Measurements from ENCODE around the gene TTC7B.

Gene TTC7B

DNA sequence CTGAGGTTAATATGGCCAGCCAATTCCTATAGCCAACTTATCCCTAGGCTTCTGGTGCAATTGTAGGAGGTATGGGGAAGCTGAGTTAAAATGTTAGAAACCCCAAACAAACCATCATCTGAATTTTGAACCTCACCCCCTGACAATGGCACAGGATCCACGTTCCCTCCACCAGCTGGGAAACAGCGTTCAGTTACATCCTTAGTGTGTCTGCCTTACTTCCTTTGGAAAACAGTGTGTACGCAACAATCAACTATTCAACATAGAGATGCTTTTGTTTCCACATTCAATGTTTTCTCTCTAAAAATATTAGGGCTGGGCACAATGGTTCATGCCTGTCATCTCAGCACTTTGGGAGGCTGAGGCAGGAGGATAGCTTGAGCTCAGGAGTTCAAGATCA lies 203.4 kb downstream of the TTC7B start:
- DNase-seq = no peak

DNA sequence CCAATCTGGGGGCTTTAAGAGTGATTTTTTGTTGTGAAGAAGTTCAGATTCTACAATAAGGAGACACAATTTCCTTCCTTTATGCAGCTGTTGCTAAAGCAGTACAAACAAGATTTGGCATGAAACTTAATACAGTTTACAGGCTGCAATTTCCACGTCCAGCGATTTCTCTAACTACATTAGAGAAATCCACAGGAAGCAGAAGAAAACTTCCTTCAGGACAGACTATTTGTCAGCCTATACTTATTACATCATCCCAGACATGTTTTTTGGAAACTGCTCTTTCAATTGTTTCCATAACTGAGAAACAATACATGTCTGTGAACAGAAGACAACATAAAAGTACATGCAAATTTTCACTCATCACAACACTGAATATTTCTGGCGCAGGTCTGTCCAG lies 204.3 kb downstream of the TTC7B start:
- DNase-seq = no peak

DNA sequence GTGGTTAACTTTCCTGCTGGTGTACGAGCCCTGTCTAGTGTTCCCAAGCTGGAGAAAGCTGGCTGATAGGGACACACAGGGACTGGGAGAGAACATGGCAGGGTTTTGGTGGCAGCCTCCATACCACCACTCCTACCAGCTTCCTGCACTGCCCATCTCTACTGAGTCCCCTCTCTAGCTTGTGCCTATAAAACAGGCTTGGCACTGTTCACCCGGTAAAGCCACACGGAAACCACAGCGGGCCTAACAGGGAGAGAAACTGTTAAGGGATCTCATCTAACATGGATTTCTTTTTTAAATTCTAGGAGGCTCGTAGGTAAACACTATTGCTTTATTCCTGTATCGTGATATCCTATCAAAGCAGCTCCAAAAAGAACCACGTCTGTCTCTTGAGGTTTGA lies 204.7 kb downstream of the TTC7B start:
- DNase-seq = no peak

- DNase-seq = no peak
These were observed 205.7 kb downstream of the TTC7B start for GRCh38 chr14:90610346-90611040.

GRCh38 chr14:90609376-90609775 lies 206.9 kb downstream of the TTC7B start:
- DNase-seq = no peak

DNA sequence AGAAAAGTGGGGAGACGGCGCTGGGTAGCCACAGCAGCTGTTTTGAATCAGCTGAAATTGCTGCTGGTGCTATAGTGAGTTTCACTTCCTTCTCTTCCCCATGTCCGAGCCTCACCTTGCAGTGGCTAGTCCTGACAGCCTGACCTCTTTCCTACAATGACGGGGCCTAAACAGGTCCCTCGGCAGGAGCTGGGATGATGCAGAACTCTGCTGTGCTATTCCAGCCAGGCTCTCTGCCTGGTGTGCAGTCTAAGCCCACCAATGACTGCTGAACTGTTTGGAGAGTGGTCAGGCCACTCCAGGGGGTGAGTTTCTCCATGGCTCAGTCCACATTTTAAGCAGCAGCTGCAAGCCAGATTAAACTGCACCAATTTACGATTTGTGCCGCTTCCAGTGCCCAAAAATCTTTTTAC lies 207.3 kb downstream of the TTC7B start:
- no peak for DNase-seq

DNA sequence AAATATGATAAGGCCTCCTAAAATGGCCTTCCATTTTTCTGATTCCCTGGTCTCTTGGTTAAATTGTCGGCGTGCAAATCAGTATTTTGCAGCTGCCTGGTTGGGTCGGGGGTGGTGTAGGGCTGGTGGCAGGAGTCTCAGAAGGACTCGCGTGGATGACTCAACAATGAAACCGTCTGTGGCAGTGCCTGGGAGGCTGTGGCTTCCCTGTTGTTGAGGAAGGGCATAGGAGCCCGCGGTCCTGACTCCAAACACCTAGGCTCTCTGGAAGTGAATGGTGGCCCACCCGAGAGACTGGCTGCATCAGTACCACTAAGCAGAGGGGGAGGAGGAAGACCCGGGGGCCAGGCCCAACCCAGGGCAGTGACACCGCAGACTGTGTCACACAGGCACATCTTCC lies 207.9 kb downstream of the TTC7B start:
- no peak for DNase-seq

GRCh38 chr14:90607141-90607540 lies 209.1 kb downstream of the TTC7B start:
- DNase-seq = no peak

GRCh38 chr14:90606434-90606833 lies 209.8 kb downstream of the TTC7B start:
- no peak for DNase-seq

GRCh38 chr14:90605430-90605829 lies 210.8 kb downstream of the TTC7B start:
- no peak for DNase-seq

GRCh38 chr14:90604356-90604755 lies 211.9 kb downstream of the TTC7B start:
- no peak for DNase-seq

GRCh38 chr14:90603841-90604240 lies 212.4 kb downstream of the TTC7B start:
- DNase-seq = no peak

DNA sequence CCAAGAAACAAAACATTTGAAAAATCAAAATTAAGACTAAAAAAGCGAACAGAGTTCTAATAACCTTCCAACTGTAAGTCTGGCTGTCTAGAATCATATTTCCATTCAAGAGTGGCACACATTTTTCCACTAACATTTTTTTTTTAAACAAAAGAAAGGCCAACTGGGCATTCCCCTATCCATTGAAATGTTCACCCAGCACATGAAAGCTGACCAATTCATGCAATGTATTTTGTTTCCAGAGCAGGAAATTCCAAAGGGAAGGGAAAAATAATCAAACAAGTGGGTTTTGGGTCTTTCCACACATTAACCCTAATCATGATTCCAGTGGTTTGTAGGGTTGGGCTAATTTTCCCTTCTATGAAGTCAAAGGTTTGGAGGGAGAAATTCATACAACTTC lies 212.9 kb downstream of the TTC7B start:
- no peak for DNase-seq

DNA sequence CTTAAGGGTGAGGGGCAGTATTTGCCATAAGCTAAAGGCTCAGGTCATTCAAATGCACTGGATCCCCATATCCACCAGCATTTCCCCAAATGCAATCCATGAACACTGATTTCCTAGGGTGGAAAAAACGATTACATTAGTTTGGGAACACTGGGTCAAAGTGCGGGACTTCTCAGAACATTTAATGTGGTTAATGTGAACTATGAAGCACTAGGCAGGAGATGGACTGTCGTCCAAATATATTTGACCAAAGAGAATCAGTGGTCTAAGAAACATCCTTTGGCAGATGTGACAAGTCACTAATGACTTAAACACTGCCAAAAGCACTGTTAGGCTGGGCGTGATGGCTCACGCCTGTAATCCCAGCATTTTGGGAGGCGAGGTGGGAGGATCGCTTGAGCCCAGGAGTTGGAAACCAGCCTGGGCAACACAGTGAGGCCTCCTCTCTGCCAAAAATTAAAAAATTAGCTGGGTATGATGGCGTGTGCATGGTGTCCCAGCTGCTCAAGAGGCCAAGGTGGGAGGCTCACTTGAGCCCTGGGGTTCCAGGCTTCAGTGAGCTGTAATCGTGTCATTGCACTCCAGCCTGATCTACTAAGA lies 214.0 kb downstream of the TTC7B start:
- no peak for DNase-seq

- no peak for DNase-seq
These were observed 214.7 kb downstream of the TTC7B start for GRCh38 chr14:90601563-90601962.

DNA sequence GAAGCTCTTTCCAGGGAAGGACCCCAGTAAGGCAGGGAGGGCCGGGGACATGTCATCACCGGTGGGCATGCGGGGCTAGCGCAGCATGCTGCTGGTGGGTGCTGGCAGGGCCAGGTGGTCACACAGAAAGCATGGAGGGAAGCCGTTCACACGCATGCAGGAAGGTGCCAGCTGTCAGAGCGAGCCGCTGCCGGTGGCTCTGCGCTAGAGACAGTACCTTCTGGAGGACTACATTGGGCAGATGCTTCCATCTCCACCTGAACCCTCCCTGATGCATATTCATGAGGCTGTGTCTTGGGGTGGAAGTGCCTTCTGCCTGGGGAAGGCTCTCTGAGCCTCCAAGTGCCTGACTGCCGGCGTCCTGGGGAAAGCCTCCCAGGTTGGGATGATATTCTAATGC lies 215.6 kb downstream of the TTC7B start:
- peak; percentile 58 for DNase-seq

- no peak for DNase-seq
These were observed 216.3 kb downstream of the TTC7B start for GRCh38 chr14:90599748-90600507.

- DNase-seq = no peak
These were observed 216.9 kb downstream of the TTC7B start for GRCh38 chr14:90599339-90599738.

DNA sequence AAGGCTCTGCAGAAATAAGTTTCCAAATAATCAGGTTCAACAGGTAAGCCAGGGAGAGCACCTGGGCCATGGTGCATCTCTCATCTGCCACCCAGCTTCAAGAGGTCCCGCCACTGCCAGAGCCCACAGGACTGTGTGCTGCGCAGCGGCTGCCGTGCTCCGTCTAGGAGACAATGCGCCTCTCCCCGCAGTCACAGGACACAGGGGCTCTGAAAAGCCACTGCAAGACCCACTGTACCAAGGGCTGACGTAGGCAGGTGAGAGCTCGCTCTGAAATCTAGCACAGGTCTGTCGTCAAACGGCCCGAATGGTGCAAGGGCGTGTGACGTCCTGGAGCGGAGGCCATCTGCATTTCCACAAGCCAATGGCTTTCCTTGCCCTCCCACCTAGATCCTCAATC lies 218.3 kb downstream of the TTC7B start:
- no peak for DNase-seq

DNA sequence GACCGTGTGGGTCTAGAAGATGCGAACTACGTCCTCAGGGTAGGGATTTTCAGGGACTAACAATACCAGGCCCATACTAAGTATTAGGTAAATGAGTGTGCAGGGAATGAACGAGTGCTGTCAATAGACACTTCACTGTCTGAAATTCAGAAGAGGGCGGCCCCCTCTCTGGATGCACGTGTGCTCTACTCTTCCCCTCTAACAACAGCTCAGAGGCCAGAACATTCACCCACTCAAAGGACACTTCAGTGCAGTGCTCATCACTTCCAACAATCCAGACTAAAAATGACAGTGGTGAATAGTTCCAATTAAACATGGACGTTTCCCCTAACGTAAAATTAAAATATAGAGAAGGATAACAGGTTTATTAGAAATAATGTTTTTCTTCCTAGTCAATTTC lies 219.5 kb downstream of the TTC7B start:
- no peak for DNase-seq

GRCh38 chr14:90593254-90594040 lies 222.8 kb downstream of the TTC7B start:
- no peak for DNase-seq

GRCh38 chr14:90592655-90593054 lies 223.6 kb downstream of the TTC7B start:
- no peak for DNase-seq

- DNase-seq = no peak
These were observed 228.3 kb downstream of the TTC7B start for GRCh38 chr14:90587918-90588317.
